Fibroblast of lung (primary cell): Measurements from ENCODE around the gene P4HA3.

Experiments used
- EZH2 ChIP-seq: IDR thresholded peaks from 2 replicates; pipeline ENCODE4 v1.5.1; 2012; ENCODE audit warnings: low read length, control low read depth, mild to moderate bottlenecking; ENCODE audit errors: missing control alignments
- TF ChIP-seq, protein P1 (sequence below), 2 donors: IDR thresholded peaks in 1 of 2; conservative IDR thresholded peaks in 1 of 2; 1 replicate in 1 of 2; 2 replicates in 1 of 2; pipeline ENCODE4 v1.5.1; 2011 to 2012; ENCODE audit warnings: low read length in 2 of 2, control low read depth in 1 of 2, inconsistent platforms in 1 of 2, low read depth in 1 of 2, mild to moderate bottlenecking in 1 of 2

DNA sequence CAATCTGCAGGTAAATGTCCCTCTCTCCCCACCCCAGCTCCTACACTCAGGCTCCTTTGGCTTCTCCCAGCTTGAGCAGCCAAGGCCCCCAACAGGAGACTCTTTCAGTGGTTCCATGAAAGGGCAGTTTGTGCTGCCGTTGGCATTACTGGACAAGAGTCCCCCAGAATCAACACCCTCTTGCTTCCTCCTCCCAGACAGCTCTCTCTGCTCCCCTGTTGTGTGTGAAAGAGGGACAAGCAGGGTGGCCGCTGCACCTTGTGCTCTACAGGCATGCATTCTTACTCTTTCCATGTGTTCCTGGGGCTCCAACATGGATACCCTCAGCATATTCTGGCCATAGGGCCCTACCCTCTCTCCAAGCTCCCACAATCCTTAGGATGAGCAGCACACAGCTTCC lies 48.7 kb downstream of the P4HA3 start:
- TF ChIP-seq, protein P1, sequence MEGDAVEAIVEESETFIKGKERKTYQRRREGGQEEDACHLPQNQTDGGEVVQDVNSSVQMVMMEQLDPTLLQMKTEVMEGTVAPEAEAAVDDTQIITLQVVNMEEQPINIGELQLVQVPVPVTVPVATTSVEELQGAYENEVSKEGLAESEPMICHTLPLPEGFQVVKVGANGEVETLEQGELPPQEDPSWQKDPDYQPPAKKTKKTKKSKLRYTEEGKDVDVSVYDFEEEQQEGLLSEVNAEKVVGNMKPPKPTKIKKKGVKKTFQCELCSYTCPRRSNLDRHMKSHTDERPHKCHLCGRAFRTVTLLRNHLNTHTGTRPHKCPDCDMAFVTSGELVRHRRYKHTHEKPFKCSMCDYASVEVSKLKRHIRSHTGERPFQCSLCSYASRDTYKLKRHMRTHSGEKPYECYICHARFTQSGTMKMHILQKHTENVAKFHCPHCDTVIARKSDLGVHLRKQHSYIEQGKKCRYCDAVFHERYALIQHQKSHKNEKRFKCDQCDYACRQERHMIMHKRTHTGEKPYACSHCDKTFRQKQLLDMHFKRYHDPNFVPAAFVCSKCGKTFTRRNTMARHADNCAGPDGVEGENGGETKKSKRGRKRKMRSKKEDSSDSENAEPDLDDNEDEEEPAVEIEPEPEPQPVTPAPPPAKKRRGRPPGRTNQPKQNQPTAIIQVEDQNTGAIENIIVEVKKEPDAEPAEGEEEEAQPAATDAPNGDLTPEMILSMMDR (conservative IDR thresholded peaks at IDR 0.05 in 1 of 2, IDR thresholded peaks at IDR 0.05 in 1 of 2; ENCODE audit: low read depth in 1 of 2, low read length in 2 of 2): no peak
- no peak for TF ChIP-seq EZH2
